OCI-LY7 (cell line): ENCODE data around the gene SNHG17. TPM values are rescaled to one million over a fixed set of nuclear protein-coding genes. Genes with fewer than 3 reads are reported as not detected.

Source experiments
- BruUV-seq: library from RNA; stranded (reverse); fragments of 400-500 nt; replicated peaks from 2 replicates; lab custom pipeline; 2021; lab: Mats Ljungman, UMichigan
- CTCF ChIA-PET: fragments of 300-600 bp; sonication (Branson Sonifier 250); formaldehyde crosslinking; loops from one replicate; lab custom pipeline; 2022; ENCODE audit warnings: antibody characterized with exemption; ENCODE audit not compliant: unreplicated experiment; lab: Charles Lee
- POLR2A ChIA-PET: fragments of 300-600 bp; sonication (Branson Sonifier 250); formaldehyde crosslinking; loops from one replicate; lab custom pipeline; 2022; ENCODE audit warnings: antibody characterized with exemption; lab: Charles Lee
- DNase-seq: peaks from one replicate; pipeline ENCODE4 v3.0.0-alpha.2; 2015; ENCODE audit warnings: low spot score
- H2AFZ ChIP-seq: fragments of 200-600 bp; sonication (generic), shearing (Covaris generic); 2 replicates; pipeline ENCODE4 v1.6.1; 2014; ENCODE audit warnings: mild to moderate bottlenecking, antibody characterized with exemption, low read length, moderate library complexity
- H3K27ac ChIP-seq: fragments of 200-600 bp; sonication (generic); 2 replicates; pipeline ENCODE4 v1.5.1; 2014; ENCODE audit warnings: mixed run types, low read depth, mild to moderate bottlenecking, moderate library complexity, low read length, inconsistent platforms; ENCODE audit not compliant: poor library complexity, severe bottlenecking
- H3K36me3 ChIP-seq: fragments of 200-600 bp; sonication (generic); 2 replicates; pipeline ENCODE4 v1.6.1; 2014; ENCODE audit warnings: mild to moderate bottlenecking, antibody characterized with exemption, low read length, moderate library complexity, mixed read lengths; ENCODE audit not compliant: insufficient read depth
- H3K4me1 ChIP-seq: fragments of 200-600 bp; sonication (generic); 2 replicates; pipeline ENCODE4 v1.5.1; 2014; ENCODE audit warnings: mild to moderate bottlenecking, low read length; ENCODE audit not compliant: insufficient read depth, poor library complexity, severe bottlenecking
- H3K4me2 ChIP-seq: fragments of 200-600 bp; sonication (generic); 2 replicates; pipeline ENCODE4 v1.6.1; 2014; ENCODE audit warnings: mild to moderate bottlenecking, low read length
- H3K4me3 ChIP-seq: fragments of 200-600 bp; sonication (generic); 2 replicates; pipeline ENCODE4 v1.5.1; 2014; ENCODE audit warnings: mild to moderate bottlenecking, low read depth, low read length; ENCODE audit not compliant: poor library complexity, severe bottlenecking
- H3K79me2 ChIP-seq: fragments of 200-600 bp; sonication (generic); 2 replicates; pipeline ENCODE4 v1.6.1; 2016; ENCODE audit warnings: low read depth, mild to moderate bottlenecking, low read length, moderate library complexity, mixed read lengths; ENCODE audit not compliant: insufficient read depth
- H3K9me2 ChIP-seq: fragments of 200-600 bp; sonication (generic); 2 replicates; pipeline ENCODE4 v1.6.1; 2016; ENCODE audit warnings: mild to moderate bottlenecking, low read length, mixed read lengths; ENCODE audit not compliant: insufficient read depth
- H3K9me3 ChIP-seq: fragments of 200-600 bp; sonication (generic); 2 replicates; pipeline ENCODE4 v1.6.1; 2014; ENCODE audit warnings: mild to moderate bottlenecking, mixed run types, low read length, mixed read lengths
- H4K20me1 ChIP-seq: fragments of 200-600 bp; sonication (generic); 2 replicates; pipeline ENCODE4 v1.6.1; 2014; ENCODE audit warnings: mild to moderate bottlenecking, antibody characterized with exemption, low read length, moderate library complexity, mixed read lengths; ENCODE audit not compliant: insufficient read depth
- EZH2phosphoT487 ChIP-seq: fragments of 200-600 bp; sonication (generic); IDR thresholded peaks from 2 replicates; pipeline ENCODE4 v1.6.1; 2018; ENCODE audit warnings: low read depth, borderline replicate concordance, mild to moderate bottlenecking, mixed run types, antibody characterized with exemption, low read length, moderate library complexity, mixed read lengths
- intact Hi-C: fragments of 100-400 bp; cut with micrococcal nuclease; formaldehyde crosslinking; loops from one replicate; pipeline ENCODE4 v1.10.0; 2022; ENCODE audit not compliant: unreplicated experiment
- total RNA-seq, 2 experiments: library from RNA; depleted of rRNA in 1 of 2; stranded (reverse); fragments of >200 nt in 1 of 2; shearing (Covaris generic) in 1 of 2; gene quantifications; 2 replicates each; pipeline ENCODE4 v1.2.3, GENCODE V29; 2014 to 2022
- TF ChIP-seq, protein P1 (sequence below): fragments of 200-600 bp; sonication (generic); conservative IDR thresholded peaks from 2 replicates; pipeline ENCODE4 v1.5.1; 2014; ENCODE audit warnings: mild to moderate bottlenecking, antibody characterized with exemption, low read length, moderate library complexity, mixed read lengths

The SNHG17 gene
- total RNA-seq, 2 experiments from 2014 or later: 49.1 to 111 TPM

DNA sequence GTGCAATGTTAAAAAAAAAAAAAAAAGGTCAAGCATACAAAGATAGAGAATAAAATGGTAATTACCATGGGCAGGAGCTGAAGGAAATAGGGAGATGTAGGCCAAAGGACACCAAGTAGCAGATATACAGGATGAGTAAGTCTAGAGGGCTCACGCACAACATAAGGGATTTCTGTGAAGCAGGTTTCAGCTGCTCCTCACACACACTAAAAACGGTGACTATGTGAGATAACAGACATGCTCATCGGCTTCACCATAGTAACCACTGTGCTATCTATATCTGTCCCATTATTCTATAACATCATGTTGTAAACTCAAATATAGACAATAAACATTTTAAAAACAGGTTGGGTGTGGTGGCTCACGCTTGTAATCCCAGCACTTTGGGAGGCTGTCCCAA lies 11.6 kb downstream of the SNHG17 start:
- H3K9me2 ChIP-seq: no peaks in the 10 kb centered on the region
- no peak overlapping the region for H3K4me3 ChIP-seq
- BruUV-seq: no TSS peak
- H3K4me2 ChIP-seq: no peak overlapping the region
- POLR2A ChIA-PET: interaction anchor here (0.7 kb wide), 1 partner anchor 358 kb away, joined by 3 read pairs; no protein-coding TSS in a partner anchor
- intact Hi-C loops: no loop called here
- H4K20me1 ChIP-seq: 0 out of 2 replicates have a peak, but pooled peaks cover 26% of the 10 kb centered on the region
- no peak for TF ChIP-seq EZH2phosphoT487
- TF ChIP-seq, protein P1, sequence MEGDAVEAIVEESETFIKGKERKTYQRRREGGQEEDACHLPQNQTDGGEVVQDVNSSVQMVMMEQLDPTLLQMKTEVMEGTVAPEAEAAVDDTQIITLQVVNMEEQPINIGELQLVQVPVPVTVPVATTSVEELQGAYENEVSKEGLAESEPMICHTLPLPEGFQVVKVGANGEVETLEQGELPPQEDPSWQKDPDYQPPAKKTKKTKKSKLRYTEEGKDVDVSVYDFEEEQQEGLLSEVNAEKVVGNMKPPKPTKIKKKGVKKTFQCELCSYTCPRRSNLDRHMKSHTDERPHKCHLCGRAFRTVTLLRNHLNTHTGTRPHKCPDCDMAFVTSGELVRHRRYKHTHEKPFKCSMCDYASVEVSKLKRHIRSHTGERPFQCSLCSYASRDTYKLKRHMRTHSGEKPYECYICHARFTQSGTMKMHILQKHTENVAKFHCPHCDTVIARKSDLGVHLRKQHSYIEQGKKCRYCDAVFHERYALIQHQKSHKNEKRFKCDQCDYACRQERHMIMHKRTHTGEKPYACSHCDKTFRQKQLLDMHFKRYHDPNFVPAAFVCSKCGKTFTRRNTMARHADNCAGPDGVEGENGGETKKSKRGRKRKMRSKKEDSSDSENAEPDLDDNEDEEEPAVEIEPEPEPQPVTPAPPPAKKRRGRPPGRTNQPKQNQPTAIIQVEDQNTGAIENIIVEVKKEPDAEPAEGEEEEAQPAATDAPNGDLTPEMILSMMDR: no peak
- DNase-seq: no peak
- H3K4me1 ChIP-seq: no peaks in the 10 kb centered on the region
- no peaks in the 10 kb centered on the region for H3K9me3 ChIP-seq
- H2AFZ ChIP-seq: no peak overlapping the region
- CTCF ChIA-PET: interaction anchor here (0.6 kb wide), 2 partner anchors 10 to 417 kb away, joined by 3 read pairs; no protein-coding TSS in a partner anchor
- H3K36me3 ChIP-seq: peaks cover 100% of the 10 kb centered on the region
- H3K79me2 ChIP-seq: peaks cover 25% of the 10 kb centered on the region; the same call in 1 of the 2 replicates
- H3K27ac ChIP-seq: no peak overlapping the region

DNA sequence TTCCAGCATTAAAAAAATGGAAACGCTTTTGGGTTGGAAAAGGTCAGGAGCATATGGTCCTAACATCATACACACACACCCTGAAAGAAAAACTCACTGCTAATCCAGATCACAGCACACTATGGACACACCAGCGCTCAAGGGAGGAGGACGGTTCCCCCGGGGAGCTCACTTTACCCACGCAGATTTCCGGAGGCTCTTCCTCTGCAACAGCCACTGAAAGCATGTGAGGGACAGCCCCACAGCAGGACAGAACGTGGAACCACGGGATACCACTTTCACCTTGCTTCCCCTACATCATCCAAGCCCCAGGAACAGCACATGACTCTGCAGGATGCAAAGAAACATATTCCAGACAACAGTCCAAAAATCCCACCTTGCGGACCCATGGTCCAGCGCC lies 13.2 kb downstream of the SNHG17 start:
- Histone ChIP-seq H3K9me3 (no peaks in the 10 kb centered on the region), H4K20me1 (0 out of 2 replicates have a peak, but pooled peaks cover 21% of the 10 kb centered on the region), H3K9me2 (no peaks in the 10 kb centered on the region), H3K4me3 (no peak overlapping the region), H2AFZ (no peak overlapping the region), H3K4me1 (no peaks in the 10 kb centered on the region), H3K79me2 (peaks cover 12% of the 10 kb centered on the region; the same call in 1 of the 2 replicates), H3K27ac (no peak overlapping the region), H3K4me2 (no peak overlapping the region), H3K36me3 (peaks cover 97% of the 10 kb centered on the region)
- DNase-seq: no peak
- TF ChIP-seq, protein P1: no peak
- no peak for TF ChIP-seq EZH2phosphoT487
- intact Hi-C loops: no loop called here
- no TSS peak for BruUV-seq
- ChIA-PET CTCF (no interaction called here), POLR2A (no interaction called here)

DNA sequence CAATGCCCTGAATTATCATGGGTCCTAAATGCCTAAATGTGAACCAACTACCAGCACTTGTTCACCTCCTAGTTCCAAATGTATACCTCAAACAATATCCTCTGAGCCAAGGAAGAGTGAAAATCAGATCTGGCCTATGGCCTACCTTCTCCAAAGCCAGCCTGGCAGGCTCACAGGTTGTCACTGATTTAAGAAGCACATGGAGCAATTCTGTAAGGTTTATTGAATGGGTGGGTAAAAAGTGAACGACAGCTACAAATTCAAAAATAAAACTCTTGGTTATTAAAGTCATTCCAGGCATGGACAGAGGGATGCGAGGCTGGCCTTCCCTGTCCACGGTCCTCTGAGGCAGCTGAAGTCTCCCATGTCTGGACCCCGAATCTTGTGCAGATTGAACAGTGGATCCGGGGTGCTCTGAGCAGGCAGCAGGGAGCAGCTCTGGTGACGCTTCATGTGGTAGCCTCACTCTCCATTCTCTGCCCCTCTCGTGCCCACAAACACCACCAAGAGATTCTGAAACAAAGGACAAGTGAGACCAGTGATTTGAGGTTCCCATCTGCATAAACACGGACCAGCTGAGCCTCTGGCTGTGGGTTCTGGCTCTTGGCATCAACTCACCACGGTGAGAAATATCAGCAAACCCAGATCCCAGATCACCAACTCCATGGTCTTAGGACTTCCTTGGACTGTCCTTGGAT lies 14.6 kb downstream of the SNHG17 start:
- intact Hi-C loops: no loop called here

More for the DNA sequence above, 14.6 kb downstream of the SNHG17 start:
- Histone ChIP-seq H3K9me2 (no peaks in the 10 kb centered on the region), H3K4me1 (no peaks in the 10 kb centered on the region), H3K4me2 (no peak overlapping the region), H3K36me3 (peaks cover 96% of the 10 kb centered on the region), H4K20me1 (0 out of 2 replicates have a peak, but pooled peaks cover 21% of the 10 kb centered on the region), H2AFZ (no peak overlapping the region), H3K79me2 (peaks cover 9% of the 10 kb centered on the region; the same call in 1 of the 2 replicates), H3K4me3 (no peak overlapping the region), H3K9me3 (no peaks in the 10 kb centered on the region), H3K27ac (no peak overlapping the region)
- CTCF ChIA-PET: no interaction called here
- POLR2A ChIA-PET: no interaction called here
- DNase-seq: no peak
- BruUV-seq: no TSS peak
- no peak for TF ChIP-seq EZH2phosphoT487
- TF ChIP-seq, protein P1: no peak
